HG02763 (cell line): ENCODE measurements around the gene NOL11.
"Not testable (repeated sequence)": the region's sequence is repeated elsewhere in the genome, so short reads cannot be mapped to it uniquely, and the experiment has no call there.

Experiments
- ATAC-seq: cut with Tn5 transposase; IDR thresholded peaks from one replicate; pipeline ENCODE4 v1.9.1; 2021; ENCODE audit warnings: mild to moderate bottlenecking, moderate library complexity; ENCODE audit not compliant: unreplicated experiment

Gene NOL11

DNA sequence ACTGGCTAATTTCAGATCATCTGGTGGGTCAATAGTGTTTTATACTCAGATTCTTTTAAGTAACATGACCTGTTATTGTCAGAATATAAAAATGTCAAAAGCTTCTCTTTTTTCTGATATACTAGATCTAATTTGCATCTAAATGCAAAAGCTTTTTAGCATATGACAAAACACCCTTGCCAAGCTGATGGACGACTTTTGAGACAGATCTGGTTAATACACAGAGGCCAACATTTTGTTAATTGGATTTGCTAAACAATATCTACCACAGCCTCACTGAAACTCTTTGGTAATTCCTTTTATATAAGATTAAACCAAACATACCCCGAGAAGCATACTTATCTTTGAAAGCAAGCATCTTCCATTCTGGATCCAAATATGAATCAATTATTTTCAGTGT is 10.3 kb upstream of the NOL11 start:
- no peak for ATAC-seq

GRCh38 chr17:67708378-67708777 is 9.4 kb upstream of the NOL11 start:
- no peak for ATAC-seq

DNA sequence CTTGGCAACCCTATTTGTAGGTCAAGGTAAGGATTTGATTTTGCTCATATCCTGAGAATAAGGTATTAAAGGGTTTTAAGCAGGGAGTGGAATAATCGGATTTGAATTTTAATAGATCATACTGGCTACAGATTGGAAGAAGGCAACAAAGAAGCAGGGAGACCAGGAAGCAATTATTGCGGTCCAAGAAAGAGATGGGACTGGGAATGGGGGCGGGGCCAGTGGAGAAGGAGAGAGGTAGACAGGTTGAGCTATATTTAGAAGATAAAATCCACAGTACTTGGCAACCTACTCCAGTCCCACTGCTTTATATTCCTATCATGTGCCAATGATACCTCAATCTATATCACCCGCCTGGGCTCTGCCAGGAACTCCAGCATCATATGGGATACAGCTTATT is 5.8 kb upstream of the NOL11 start:
- ATAC-seq: no peak

GRCh38 chr17:67712375-67712774 is 5.4 kb upstream of the NOL11 start:
- ATAC-seq: no peak

GRCh38 chr17:67713169-67713568 is 4.6 kb upstream of the NOL11 start:
- ATAC-seq: no peak

- no peak for ATAC-seq
These were observed 1.3 kb upstream of the NOL11 start for GRCh38 chr17:67716405-67716798.

DNA sequence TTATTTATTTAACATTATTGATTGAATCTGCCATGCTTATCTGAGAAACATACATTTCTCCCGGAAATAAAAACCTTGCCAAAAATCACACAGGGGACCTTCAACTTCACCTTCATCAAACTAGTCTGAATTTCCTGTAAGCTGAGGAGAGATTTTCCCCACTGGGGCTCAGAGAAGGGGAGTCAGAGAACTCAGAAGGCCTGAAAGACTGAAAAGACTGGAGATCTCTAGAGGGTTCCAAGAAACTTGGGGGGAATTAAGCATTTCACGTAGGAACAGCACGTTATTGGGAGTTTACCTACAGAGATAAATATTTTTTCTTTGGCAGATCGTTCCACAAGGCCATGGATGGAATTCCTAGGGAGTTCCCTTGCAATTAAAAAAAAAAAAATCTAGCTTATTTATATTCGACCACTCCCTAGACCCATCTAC is 528 bp upstream of the NOL11 start:
- ATAC-seq: no peak

DNA sequence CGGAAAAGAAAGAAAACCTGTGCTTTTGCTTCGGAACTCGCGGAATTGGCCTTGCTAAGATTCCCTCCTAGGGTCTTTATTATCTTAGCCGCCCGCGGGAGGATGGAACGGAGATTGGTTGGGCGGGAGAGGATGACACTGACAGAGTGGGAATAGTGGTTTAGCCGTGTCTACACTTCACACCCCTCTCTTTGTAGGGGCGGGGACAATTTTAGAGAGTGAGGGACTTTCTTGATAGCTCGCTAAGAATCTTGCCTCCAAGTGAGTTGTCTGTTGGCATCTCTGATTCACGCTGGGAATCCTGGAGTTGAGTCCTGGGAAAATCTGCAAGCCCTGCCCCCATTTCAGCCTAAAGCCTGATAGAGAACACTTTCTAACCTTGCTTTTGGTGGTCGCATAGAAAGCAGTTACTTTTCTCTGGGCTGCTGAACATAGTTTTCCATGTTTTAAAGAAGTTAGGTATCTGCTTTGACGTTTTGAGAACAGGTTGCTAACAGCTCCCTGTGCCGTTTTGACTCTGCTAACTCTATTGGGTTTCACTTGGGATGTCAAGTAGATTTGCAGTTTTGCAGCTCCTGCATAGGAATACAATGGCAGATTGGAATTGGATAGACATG is 697 bp downstream of the NOL11 start:
- no peak for ATAC-seq

DNA sequence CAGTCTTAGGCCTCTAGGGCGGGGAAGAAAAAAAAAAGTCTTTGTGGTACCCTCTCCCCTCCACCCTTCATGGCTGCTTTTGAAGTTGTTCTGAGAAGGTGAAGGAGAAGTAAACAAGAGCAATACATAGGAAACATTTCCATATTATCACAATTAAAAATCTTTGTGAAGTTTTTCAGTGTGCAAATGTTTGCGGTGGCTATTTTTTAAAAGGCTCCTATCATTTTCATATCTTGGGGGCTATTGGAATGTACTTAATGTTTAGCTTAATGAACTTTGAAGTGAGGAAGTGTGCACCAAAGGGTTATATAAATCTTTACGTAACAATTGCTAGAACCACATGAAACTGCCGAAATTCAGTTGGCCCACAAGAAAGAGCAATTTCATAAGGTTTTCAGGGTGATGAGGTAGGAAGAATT is 7.6 kb downstream of the NOL11 start:
- ATAC-seq: no peak

DNA sequence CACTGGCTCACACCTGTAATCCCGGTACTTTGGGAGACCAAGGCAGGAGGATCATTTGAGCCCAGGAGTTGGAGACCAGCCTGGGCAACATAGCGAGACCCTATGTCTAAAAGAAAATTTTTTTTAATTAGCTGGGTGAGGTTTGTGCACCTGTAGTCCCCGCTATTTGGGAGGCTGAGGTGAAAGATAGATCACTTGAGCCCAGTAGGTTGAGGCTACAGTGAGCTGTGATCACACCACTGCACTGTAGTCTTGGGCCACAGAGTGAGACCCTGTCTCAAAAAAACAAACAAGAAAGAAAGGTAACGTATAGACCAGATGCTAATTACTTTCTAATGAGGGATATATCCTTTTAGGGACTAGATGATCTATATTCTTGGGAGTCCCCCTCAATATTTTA is 8.1 kb downstream of the NOL11 start:
- no peak for ATAC-seq

- ATAC-seq: not testable (repeated sequence)
These were observed 9.7 kb downstream of the NOL11 start for GRCh38 chr17:67727152-67728039.

DNA sequence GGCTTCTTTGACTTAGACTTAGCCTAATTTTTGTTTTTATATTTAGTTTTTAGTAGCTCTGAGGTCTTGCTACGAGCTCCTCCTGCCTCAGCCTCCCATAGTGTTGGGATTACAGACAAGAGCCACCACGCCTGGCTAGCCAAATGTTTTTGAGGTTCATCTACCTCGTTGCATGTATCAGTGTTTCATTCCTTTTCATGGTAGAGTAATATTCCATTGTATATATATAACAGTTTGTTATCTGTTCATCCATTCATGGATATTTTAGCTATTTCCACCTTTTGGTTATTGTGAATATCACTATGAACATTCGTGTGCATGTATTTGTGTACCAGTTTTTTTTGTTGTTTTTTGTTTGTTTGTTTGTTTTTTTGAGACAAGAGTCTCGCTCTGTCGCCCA is 12.2 kb downstream of the NOL11 start:
- no peak for ATAC-seq

GRCh38 chr17:67730731-67731130 is 13.0 kb downstream of the NOL11 start:
- no peak for ATAC-seq

GRCh38 chr17:67733449-67733848 is 15.7 kb downstream of the NOL11 start:
- ATAC-seq: no peak

DNA sequence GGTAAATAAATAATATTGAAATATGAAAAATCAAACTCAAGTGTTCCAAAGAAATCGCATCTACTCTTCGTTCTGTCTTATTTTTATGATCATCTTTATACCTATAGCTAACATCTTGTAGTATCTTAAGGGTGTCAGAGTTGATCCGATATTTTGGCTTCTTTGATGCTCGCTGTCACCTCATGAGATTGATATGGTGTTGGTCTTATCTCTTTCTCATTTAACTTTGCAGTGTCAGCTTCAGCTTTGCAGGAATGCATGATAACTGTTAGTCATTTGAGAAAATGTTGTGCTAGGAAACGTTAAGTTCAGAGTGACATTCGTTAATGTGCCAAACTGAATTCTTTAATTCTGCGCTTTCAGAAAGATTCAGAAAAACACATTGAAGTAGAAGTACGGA is 19.4 kb downstream of the NOL11 start:
- ATAC-seq: no peak

DNA sequence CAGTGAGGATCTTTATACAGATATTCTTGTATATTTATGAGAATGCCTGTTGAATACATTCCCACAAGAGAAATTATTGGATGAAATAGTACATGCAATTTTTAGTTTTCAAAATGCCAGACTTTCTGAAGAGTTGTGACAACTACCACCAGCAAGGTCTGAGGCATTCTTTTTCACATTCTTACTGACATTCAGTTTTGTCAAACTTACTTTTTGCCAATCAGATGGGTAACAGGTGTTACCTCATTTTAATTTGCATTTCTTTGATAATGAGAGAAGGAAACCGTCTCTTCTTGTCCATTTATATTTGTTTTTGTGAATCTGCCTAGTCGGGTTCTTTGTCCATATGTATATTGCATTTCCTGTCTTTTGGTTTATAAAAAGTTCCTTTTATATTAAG is 24.3 kb downstream of the NOL11 start:
- no peak for ATAC-seq

DNA sequence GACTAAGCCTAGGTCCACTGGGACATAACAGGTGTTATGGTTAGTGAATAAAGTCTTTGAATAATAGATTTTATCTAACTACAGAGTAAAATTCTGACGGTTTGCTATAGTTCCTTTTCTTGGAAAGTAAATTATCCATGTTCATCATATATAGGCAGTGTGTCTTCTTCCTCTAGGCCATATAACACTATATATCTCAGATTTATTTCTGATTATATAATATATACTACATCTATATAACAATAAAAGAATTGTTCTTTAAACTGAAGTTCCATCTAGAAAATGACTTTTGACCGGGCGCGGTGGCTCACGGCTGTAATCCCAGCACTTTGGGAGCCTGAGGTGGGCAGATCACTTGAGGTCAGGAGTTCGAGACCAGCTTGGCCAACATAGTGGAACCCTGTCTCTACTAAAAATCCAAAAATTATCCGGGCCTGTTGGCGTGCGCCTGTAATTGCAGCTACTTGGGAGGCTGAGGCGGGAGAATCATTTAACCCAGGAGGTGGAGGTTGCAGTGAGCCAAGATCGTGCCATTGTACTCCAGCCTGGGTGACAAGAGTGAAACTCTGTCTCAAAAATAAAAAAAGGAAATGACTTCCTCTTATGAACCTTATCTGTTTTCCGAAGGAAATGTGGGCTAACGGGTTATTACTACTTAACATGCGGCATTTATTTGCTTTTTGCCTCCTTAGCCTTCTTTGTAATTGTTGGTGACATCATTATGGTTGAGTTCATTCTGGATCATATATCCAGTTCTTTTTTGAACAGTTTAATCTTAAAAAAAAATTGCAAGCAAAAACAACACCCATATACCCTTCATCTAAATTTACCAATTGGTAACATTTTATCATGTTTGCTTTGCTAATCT is 29.2 kb downstream of the NOL11 start:
- ATAC-seq: no peak

DNA sequence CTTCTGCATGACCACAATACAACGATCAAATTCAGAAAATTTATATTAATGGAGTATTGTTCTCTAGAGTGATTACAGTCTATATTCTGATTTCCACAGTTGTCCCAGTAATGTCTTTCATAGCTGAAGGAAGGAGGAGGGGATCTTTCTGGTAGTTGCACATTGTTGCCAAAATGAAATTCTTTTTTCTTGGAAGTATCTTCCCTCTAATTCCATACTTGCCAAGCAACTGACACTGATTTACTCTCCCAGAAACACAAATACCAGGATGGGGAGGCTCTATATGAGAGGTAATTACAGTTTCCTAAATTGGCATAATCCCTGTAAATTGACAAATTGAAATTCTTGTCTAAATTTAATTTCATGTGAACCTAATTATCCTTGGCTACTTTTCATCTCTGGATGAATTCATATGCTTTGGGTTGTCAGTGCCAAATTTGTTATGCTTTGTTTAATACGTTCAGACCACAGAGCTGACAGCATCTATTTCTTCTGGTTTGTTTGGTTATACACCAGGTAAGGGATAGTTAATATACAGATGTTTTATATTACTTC is 30.0 kb downstream of the NOL11 start:
- no peak for ATAC-seq

DNA sequence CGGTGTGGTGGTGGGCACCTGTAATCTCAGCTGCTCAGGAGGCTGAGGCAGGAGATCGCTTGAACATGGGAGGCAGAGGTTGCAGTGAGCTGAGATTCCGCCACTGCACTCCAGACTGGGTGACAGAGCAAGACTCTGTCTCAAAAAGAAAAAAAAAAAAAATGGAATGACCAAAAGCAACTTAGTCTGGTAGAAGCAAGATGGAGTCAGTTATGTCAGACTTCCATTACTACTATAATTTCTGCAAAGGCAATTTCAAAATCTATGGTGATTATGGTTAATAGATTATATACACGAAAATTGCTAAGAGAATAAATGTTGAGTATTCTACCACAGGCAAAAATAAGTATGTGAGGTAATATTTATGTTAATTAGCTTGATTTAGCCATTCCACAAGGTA is 32.3 kb downstream of the NOL11 start:
- ATAC-seq: no peak

DNA sequence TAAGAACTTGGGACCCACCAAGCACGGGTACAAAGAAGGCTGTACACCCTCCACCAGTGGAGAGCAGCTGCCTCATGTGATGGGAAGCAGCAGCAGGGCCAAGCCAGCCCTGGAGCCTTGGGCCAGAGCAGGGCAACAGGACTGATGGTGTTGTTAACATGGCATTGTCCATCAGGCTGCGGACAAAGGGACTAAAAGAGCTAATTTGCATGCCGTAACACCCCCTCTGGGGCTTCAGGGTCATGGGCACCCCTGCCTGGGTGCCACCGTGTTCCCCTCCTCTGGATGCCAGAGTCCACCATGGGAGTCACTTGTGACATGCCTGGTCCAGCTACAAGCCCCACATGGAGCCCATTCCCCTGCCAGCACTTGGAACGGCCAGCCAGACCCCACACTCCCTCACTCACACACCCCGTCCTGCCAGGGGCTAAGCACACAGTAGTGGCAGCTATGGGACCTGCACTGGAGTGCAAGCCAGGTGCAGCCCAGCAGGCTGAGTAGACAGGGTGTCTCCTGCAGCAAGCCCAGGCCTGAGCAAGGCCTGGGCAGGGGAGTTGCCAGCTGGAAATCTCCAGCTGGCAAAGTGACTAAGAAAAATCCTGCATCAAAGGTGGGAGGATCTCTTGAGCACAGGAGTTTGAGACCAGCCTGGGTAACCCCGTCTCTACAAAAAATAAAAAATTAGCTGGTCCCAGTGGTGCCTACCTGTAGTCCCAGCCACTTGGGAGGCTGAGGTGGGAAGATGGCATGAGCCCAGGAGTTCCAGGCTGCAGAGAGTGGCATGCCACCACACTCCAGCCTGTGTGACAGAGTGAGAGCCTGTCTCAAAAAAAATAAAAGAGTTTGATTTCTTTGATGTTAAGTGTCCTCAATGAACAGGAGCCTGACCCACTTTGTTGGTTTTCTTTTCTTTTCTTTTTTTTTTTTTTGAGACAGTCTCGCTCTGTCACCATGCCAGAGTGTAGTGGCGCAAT is 33.7 kb downstream of the NOL11 start:
- ATAC-seq: no peak
